KG1 (cell line): ENCODE data around the gene UNC13D.
"Not testable (repeated sequence)": the region's sequence is repeated elsewhere in the genome, so short reads cannot be mapped to it uniquely, and the experiment has no call there.

Source experiments
- DNase-seq: peaks from one replicate; lab custom pipeline; 2025; lab: John Stamatoyannopoulos, UW

Gene UNC13D

GRCh38 chr17:75843577-75844529 is at the start of gene UNC13D:
Gene UNC13D, minus strand, starts transcription at chr17:75844404. Its CDS starts 67 bp downstream, at chr17:75844337.
- peak; percentile 65 for DNase-seq

- DNase-seq: no peak
Measured at GRCh38 chr17:75893305-75894048, 49.3 kb upstream of the UNC13D start.

GRCh38 chr17:75892556-75893224 is 48.5 kb upstream of the UNC13D start:
- DNase-seq: no peak

GRCh38 chr17:75891605-75892555 is 47.7 kb upstream of the UNC13D start:
- no peak for DNase-seq

GRCh38 chr17:75891022-75891604 is 46.9 kb upstream of the UNC13D start:
- no peak for DNase-seq

GRCh38 chr17:75889454-75889853 is 45.2 kb upstream of the UNC13D start:
- DNase-seq: no peak

GRCh38 chr17:75888484-75888883 is 44.3 kb upstream of the UNC13D start:
- no peak for DNase-seq

GRCh38 chr17:75885860-75886259 is 41.7 kb upstream of the UNC13D start:
- DNase-seq: not testable (repeated sequence)

- no peak for DNase-seq
Measured at GRCh38 chr17:75885431-75885830, 41.2 kb upstream of the UNC13D start.

GRCh38 chr17:75881678-75882454 is 37.7 kb upstream of the UNC13D start:
- no peak for DNase-seq

GRCh38 chr17:75880266-75880665 is 36.1 kb upstream of the UNC13D start:
- no peak for DNase-seq

GRCh38 chr17:75878174-75878998 is 34.2 kb upstream of the UNC13D start, which contains the start of gene TRIM47:
Gene TRIM47, minus strand, starts transcription at chr17:75878581. Its CDS starts 33 bp downstream, at chr17:75878548.
- peak; percentile 8 for DNase-seq

- peak; percentile 6 for DNase-seq
Measured at GRCh38 chr17:75877752-75878173, 33.6 kb upstream of the UNC13D start.

- DNase-seq: no peak
Measured at GRCh38 chr17:75876938-75877751, 32.9 kb upstream of the UNC13D start.

- DNase-seq: no peak
Measured at GRCh38 chr17:75876190-75876937, 32.2 kb upstream of the UNC13D start.

GRCh38 chr17:75875940-75876189 is 31.7 kb upstream of the UNC13D start:
- no peak for DNase-seq

- no peak for DNase-seq
Measured at GRCh38 chr17:75875182-75875939, 31.2 kb upstream of the UNC13D start.
